Measurements from ENCODE around the gene FZD10.

DNA sequence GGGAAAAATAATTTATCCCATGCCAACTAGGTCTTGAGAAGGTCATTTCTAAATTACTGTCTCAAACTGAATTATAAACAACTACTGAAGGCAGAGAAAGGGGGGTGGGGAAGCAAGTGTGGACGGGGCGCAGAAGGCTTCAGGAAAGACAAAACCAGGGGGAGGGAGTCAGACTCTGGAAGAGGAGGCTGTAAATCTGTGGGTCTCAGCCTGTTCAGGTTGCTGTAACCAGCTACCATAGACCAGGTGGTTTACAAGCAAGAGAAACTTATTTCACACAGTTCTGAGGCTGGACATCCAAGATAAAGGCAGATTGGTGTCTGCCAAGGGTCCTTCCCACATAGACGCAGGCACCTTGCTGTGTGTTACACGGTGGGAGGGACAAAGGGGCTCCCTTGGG is 39.9 kb upstream of the FZD10 start:
- TF ChIP-seq, protein P1, sequence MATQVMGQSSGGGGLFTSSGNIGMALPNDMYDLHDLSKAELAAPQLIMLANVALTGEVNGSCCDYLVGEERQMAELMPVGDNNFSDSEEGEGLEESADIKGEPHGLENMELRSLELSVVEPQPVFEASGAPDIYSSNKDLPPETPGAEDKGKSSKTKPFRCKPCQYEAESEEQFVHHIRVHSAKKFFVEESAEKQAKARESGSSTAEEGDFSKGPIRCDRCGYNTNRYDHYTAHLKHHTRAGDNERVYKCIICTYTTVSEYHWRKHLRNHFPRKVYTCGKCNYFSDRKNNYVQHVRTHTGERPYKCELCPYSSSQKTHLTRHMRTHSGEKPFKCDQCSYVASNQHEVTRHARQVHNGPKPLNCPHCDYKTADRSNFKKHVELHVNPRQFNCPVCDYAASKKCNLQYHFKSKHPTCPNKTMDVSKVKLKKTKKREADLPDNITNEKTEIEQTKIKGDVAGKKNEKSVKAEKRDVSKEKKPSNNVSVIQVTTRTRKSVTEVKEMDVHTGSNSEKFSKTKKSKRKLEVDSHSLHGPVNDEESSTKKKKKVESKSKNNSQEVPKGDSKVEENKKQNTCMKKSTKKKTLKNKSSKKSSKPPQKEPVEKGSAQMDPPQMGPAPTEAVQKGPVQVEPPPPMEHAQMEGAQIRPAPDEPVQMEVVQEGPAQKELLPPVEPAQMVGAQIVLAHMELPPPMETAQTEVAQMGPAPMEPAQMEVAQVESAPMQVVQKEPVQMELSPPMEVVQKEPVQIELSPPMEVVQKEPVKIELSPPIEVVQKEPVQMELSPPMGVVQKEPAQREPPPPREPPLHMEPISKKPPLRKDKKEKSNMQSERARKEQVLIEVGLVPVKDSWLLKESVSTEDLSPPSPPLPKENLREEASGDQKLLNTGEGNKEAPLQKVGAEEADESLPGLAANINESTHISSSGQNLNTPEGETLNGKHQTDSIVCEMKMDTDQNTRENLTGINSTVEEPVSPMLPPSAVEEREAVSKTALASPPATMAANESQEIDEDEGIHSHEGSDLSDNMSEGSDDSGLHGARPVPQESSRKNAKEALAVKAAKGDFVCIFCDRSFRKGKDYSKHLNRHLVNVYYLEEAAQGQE (IDR thresholded peaks at IDR 0.05; ENCODE audit: insufficient replicate concordance, low read depth): no peak
- TF ChIP-seq CTCF (IDR thresholded peaks at IDR 0.05; ENCODE audit: insufficient read depth, low read length): no peak

Measured in HL-60 (cell line).